CD8-positive, alpha-beta memory T cell (primary cell): ENCODE results near the gene FAAP20. TPM values are rescaled to one million over a fixed set of nuclear protein-coding genes. Genes with fewer than 3 reads are reported as not detected.

Experiments used
- CTCF ChIA-PET: fragments of 350-600 bp; sonication (Branson Sonifier 250); formaldehyde crosslinking; loops from one replicate; lab custom pipeline; 2021; ENCODE audit warnings: antibody characterized with exemption; lab: Charles Lee
- POLR2A ChIA-PET: fragments of 350-600 bp; sonication (Branson Sonifier 250); formaldehyde crosslinking; loops from one replicate; lab custom pipeline; 2021; ENCODE audit warnings: antibody characterized with exemption; lab: Charles Lee
- DNase-seq, 5 donors: peaks; one replicate each; pipeline versions ENCODE4 v3.0.0 to v3.0.0-alpha.2; 2020 to 2022; ENCODE audit warnings: mixed read lengths in 1 of 5
- H3K27ac ChIP-seq: one replicate; pipeline ENCODE4 v1.7.0; 2013; ENCODE audit warnings: low read depth, mild to moderate bottlenecking, low read length, moderate library complexity
- H3K27me3 ChIP-seq: 2 replicates; pipeline ENCODE4 v1.7.0; 2013; ENCODE audit warnings: low read length, mild to moderate bottlenecking; ENCODE audit not compliant: insufficient read depth, poor library complexity, severe bottlenecking
- H3K36me3 ChIP-seq: 2 replicates; pipeline ENCODE4 v1.7.0; 2013; ENCODE audit warnings: mild to moderate bottlenecking, low read length, moderate library complexity; ENCODE audit not compliant: insufficient read depth
- H3K4me1 ChIP-seq: 2 replicates; pipeline ENCODE4 v1.7.0; 2013; ENCODE audit warnings: mild to moderate bottlenecking, low read length, moderate library complexity; ENCODE audit not compliant: insufficient read depth
- H3K4me3 ChIP-seq: 2 replicates; pipeline ENCODE4 v1.7.0; 2013; ENCODE audit warnings: mild to moderate bottlenecking, low read length
- H3K9me3 ChIP-seq: 2 replicates; pipeline ENCODE4 v1.7.0; 2013; ENCODE audit warnings: mild to moderate bottlenecking, low read length
- H3K27ac Mint-ChIP-seq, 8 donors: one replicate each; pipeline ENCODE4 v1.8.0; 2020 to 2021; ENCODE audit warnings: mixed read lengths in 8 of 8, mild to moderate bottlenecking in 6 of 8, inconsistent platforms in 3 of 8, moderate library complexity in 3 of 8
- H3K27me3 Mint-ChIP-seq, 2 donors: one replicate each; pipeline ENCODE4 v1.8.0; 2020 to 2021; ENCODE audit warnings: mixed read lengths in 2 of 2, mild to moderate bottlenecking in 1 of 2, moderate library complexity in 1 of 2
- H3K36me3 Mint-ChIP-seq, 3 donors: one replicate each; pipeline ENCODE4 v1.8.0; 2020 to 2021; ENCODE audit warnings: mixed read lengths in 3 of 3, inconsistent platforms in 1 of 3, mild to moderate bottlenecking in 1 of 3
- H3K4me1 Mint-ChIP-seq, 3 donors: one replicate each; pipeline ENCODE4 v1.8.0; 2020 to 2021; ENCODE audit warnings: mixed read lengths in 3 of 3, inconsistent platforms in 1 of 3, mild to moderate bottlenecking in 1 of 3
- H3K4me3 Mint-ChIP-seq, 7 donors: one replicate each; pipeline ENCODE4 v1.8.0; 2020 to 2021; ENCODE audit warnings: mixed read lengths in 7 of 7, mild to moderate bottlenecking in 6 of 7, moderate library complexity in 4 of 7, inconsistent platforms in 2 of 7
- H3K9me3 Mint-ChIP-seq, 5 donors: one replicate each; pipeline ENCODE4 v1.8.0; 2020 to 2022; ENCODE audit warnings: mixed read lengths in 5 of 5, mild to moderate bottlenecking in 3 of 5, moderate library complexity in 2 of 5, inconsistent platforms in 1 of 5
- polyA plus RNA-seq: library from polyadenylated mRNA; unstranded; fragments of 300-500 nt; fragmentation: Illumina TruSeq; gene quantifications from one replicate; pipeline ENCODE4 v1.2.3, GENCODE V29; 2021
- total RNA-seq, 2 experiments: library from RNA; stranded (reverse); gene quantifications; one replicate each; pipeline ENCODE4 v1.2.3, GENCODE V29; 2021

Gene FAAP20
- total and polyA plus RNA-seq, 3 experiments from 2014 or later: 65.0 to 72.5 (median 66.4) TPM

DNA sequence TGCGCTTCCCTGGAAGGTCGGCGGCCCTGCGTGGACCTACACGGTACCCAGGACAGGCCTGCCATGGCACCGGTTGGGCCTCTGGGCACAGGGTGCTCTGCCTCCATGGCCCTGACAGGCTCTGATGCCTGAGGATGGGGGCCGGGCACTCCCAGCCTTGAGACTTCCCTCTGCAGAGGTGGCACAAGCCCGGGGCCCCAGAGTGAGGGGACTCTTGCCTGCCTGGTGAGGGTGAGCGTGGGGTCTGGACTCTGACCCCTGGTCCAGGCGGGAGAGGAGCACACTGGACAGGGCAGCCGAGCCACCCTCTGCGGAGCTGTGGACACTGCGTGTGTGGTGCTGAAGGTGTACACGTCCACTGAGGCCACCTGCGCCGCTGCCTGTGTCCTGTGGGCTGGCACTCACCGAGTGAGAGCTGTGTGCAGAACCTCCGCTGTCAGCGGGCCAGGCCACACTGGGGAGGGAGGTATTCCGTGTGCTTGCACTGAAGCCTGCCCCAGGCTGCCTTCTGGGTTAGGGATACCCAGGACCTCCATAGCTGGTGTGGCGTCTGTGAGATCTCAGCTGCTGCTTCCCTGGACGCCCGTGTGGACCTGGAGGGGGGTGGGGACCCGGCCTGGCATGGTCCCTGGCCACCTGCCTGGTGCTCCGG lies 43.9 kb upstream of the FAAP20 start:
- peak overlapping the region in 3 of 7 donors; percentile 43 to 85 (median 54) for H3K4me3 Mint-ChIP-seq

DNA sequence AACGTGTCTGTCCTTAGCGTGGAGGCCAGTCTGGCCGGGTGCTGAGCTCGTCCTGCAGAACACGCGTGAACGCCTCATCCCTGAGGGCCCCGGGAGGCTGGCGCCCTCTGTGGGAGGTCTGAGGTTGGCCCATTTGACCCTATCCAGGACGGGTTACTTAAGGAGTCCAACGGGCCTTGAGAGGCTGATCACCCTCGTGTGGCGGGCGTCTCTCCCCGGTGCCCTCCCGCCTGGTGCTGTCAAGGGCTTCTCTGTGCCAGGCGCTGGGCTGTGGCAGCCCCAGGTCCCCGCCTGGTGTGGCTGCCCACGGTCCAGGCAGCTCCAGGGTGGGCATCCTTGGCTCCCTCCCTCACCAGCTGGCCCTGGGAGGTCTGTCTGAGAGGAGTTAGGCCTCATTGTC lies 43.2 kb upstream of the FAAP20 start:
- peaks cover 0 to 2% (median 0%) of the 10 kb centered on the region in 5 donors for H3K9me3 Mint-ChIP-seq
- DNase-seq: peak in 1 of 5 donors; percentile 42
- Histone ChIP-seq H3K27me3 (no peaks in the 10 kb centered on the region), H3K9me3 (no peaks in the 10 kb centered on the region), H3K27ac (no peak overlapping the region), H3K36me3 (peaks cover 12% of the 10 kb centered on the region), H3K4me1 (peaks cover 97% of the 10 kb centered on the region), H3K4me3 (peak overlapping the region; percentile 1)
- CTCF ChIA-PET: interaction anchor here (1.0 kb wide), 1 partner anchor 73 kb away, joined by 3 read pairs; no protein-coding TSS in a partner anchor
- POLR2A ChIA-PET: interaction anchor here (1.1 kb wide), 1 partner anchor 18 kb away, joined by 3 read pairs; no protein-coding TSS in a partner anchor
- peaks cover 4 to 52% (median 11%) of the 10 kb centered on the region in 3 donors for H3K36me3 Mint-ChIP-seq
- H3K27ac Mint-ChIP-seq: peak overlapping the region in 4 of 8 donors; percentile 79 to 99 (median 84)
- H3K4me3 Mint-ChIP-seq: peak overlapping the region; percentile 63 to 97 (median 69)
- peaks cover 68 to 90% (median 85%) of the 10 kb centered on the region in 3 donors for H3K4me1 Mint-ChIP-seq
- peaks cover 0 to 6% of the 10 kb centered on the region in 2 donors for H3K27me3 Mint-ChIP-seq

More for the DNA sequence above, 43.9 kb upstream of the FAAP20 start:
- H3K4me1 Mint-ChIP-seq: peaks cover 68 to 90% (median 85%) of the 10 kb centered on the region in 3 donors
- peak overlapping the region in 3 of 8 donors; percentile 61 to 78 (median 76) for H3K27ac Mint-ChIP-seq
- no peaks in the 10 kb centered on the region for H3K9me3 ChIP-seq
- POLR2A ChIA-PET: interaction anchor here (1.1 kb wide), 1 partner anchor 18 kb away, joined by 3 read pairs; no protein-coding TSS in a partner anchor
- peaks cover 4 to 60% (median 12%) of the 10 kb centered on the region in 3 donors for H3K36me3 Mint-ChIP-seq
- H3K36me3 ChIP-seq: peaks cover 12% of the 10 kb centered on the region
- H3K27ac ChIP-seq: no peak overlapping the region
- no peaks in the 10 kb centered on the region for H3K27me3 ChIP-seq
- no peak overlapping the region for H3K4me3 ChIP-seq
- H3K4me1 ChIP-seq: peaks cover 94% of the 10 kb centered on the region
- CTCF ChIA-PET: no interaction called here
- peaks cover 0 to 6% of the 10 kb centered on the region in 2 donors for H3K27me3 Mint-ChIP-seq
- peak in 2 of 5 donors; percentile 0 to 42 for DNase-seq
- peaks cover 0 to 2% (median 0%) of the 10 kb centered on the region in 5 donors for H3K9me3 Mint-ChIP-seq

DNA sequence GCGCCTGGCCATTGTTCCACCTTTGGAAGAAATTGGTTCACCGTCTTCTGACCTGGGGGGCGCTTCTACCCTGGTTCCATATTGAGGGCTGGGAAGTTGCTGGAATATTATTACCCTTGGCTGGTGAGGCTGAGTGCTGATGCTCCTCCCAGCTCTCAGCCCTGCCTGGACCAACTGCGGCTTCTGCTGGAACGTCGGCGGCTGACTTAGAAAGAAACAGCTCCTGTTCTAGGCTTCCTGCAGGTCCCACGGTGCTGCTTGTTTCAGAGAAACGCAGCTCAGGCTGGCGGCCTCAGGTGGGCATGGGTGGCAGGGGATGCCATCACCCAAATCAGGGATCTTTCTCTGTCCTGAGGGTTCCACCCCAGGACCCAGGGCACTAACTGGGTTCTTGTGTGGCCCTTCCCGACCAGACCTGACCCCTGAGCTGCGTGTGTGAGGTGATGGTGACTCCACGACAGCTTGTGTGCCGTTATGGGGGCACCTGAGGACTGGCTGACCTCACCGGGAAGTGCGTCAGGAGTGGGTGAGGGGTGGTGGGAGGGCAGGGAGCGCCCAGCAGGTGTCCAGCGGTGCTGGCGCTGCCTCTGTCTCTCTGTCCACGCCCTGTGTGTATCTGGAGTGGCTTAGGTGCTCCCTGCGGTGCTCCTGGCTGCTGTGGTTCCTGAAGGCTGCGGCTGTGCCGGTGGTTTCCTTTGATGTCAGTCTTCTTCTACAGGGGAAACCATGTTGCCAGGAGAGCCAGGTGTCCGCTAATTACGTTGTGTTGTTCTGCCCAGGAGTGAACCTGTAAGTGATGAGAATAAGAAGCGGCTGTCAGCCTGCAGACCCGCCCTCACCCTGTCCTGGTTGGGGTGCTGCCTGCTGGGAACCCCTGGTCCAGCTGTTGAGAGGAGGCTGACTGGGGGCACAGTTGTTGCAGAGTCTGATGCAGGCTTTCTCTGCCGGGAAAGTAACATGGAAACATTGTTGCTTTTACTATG lies 42.4 kb upstream of the FAAP20 start:
- DNase-seq: peak in 4 of 5 donors; percentile 50 to 74 (median 64)
- Mint-ChIP-seq H3K27me3 (peaks cover 0 to 6% of the 10 kb centered on the region in 2 donors), H3K9me3 (peaks cover 0 to 2% (median 0%) of the 10 kb centered on the region in 5 donors), H3K4me3 (peak overlapping the region; percentile 63 to 97 (median 69)), H3K36me3 (peaks cover 4 to 49% (median 6%) of the 10 kb centered on the region in 3 donors), H3K27ac (peak overlapping the region; percentile 73 to 100 (median 86)), H3K4me1 (peaks cover 71 to 90% (median 85%) of the 10 kb centered on the region in 3 donors)
- ChIA-PET POLR2A (interaction anchor here (1.1 kb wide), 1 partner anchor 19 kb away, joined by 3 read pairs; no protein-coding TSS in a partner anchor), CTCF (interaction anchor here (1.0 kb wide), 1 partner anchor 73 kb away, joined by 3 read pairs; no protein-coding TSS in a partner anchor)
- peak overlapping the region; percentile 34 for H3K4me3 ChIP-seq
- H3K27ac ChIP-seq: no peak overlapping the region
- H3K27me3 ChIP-seq: no peaks in the 10 kb centered on the region
- H3K36me3 ChIP-seq: peaks cover 7% of the 10 kb centered on the region
- peaks cover 98% of the 10 kb centered on the region for H3K4me1 ChIP-seq
- no peaks in the 10 kb centered on the region for H3K9me3 ChIP-seq

DNA sequence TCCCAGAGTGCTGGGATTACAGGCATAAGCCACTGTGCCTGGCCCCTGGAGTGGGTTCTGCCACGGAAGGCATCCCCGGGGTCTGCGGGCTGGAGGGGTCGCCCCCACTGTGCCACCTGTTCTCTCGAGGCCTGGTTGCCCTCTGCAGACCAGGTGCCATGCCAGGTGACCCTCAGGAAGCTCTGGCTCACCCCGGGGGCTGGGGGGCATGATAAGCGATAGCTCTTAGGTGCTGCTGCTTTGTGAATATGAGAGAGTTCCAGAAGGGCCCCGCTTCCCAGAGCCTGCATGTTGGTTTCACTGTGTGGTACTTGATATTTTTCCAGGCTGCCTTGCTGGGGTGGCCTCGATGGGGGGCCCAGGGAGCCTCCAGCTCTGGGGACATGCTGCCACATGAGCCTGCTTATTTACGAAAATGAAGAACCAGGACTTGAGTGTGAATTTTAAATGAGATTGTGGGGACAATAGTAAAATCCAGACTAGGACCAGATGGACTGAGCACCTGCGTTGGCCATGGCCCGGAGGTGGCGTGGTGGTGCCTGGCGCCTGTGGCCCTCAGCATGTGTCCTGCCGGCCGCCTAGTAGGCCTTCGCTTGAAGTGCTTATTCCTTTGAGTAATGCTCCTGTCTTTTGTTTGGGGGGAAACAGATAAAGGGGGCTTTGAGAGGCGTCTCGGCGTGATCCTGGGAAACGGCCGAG lies 40.9 kb upstream of the FAAP20 start:
- H3K9me3 Mint-ChIP-seq: peaks cover 0 to 1% (median 0%) of the 10 kb centered on the region in 5 donors
- ChIA-PET POLR2A (interaction anchor here (1.4 to 2.2 kb wide), 2 partner anchors 20 to 76 kb away, joined by 3 to 18 read pairs; no protein-coding TSS in a partner anchor), CTCF (interaction anchor here (1.2 to 2.5 kb wide), 4 partner anchors 17 to 81 kb away, joined by 4 to 11 read pairs (median 4); no protein-coding TSS in a partner anchor)
- no peak overlapping the region for H3K27ac ChIP-seq
- peak in 1 of 5 donors; percentile 48 for DNase-seq
- peaks cover 1 to 50% (median 2%) of the 10 kb centered on the region in 3 donors for H3K36me3 Mint-ChIP-seq
- H3K4me3 Mint-ChIP-seq: peak overlapping the region; percentile 57 to 97 (median 76)
- H3K4me1 ChIP-seq: peaks cover 97% of the 10 kb centered on the region
- no peaks in the 10 kb centered on the region for H3K27me3 ChIP-seq
- H3K27ac Mint-ChIP-seq: peak overlapping the region; percentile 78 to 100 (median 98)
- H3K4me1 Mint-ChIP-seq: peaks cover 78 to 90% (median 88%) of the 10 kb centered on the region in 3 donors
- H3K27me3 Mint-ChIP-seq: peaks cover 0 to 14% of the 10 kb centered on the region in 2 donors
- no peak overlapping the region for H3K4me3 ChIP-seq
- H3K36me3 ChIP-seq: no peaks in the 10 kb centered on the region
- no peaks in the 10 kb centered on the region for H3K9me3 ChIP-seq

DNA sequence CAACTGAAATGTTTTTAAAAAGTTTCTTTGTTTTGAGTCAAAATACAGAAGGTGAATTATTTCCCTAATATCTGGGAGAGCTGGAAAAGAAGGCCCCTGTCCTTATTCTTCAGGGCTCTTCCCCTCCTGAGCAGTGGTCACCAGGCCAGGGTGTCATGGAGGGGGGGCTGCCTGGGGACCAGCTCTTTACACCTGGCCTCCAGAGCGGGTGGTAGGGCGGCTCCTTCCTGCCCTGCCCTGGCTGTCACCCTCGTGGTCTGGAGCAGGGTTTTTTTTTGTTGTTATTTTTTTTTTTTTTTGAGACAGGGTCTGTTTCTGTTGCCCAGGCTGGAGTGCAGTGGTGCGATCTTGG lies 40.2 kb upstream of the FAAP20 start:
- H3K27me3 Mint-ChIP-seq: peaks cover 0 to 14% of the 10 kb centered on the region in 2 donors
- H3K27me3 ChIP-seq: no peaks in the 10 kb centered on the region
- ChIA-PET POLR2A (interaction anchor here (0.6 to 2.2 kb wide), 4 partner anchors 21 to 79 kb away, joined by 3 to 18 read pairs (median 4); no protein-coding TSS in a partner anchor), CTCF (interaction anchor here (1.2 to 3.3 kb wide), 9 partner anchors 17 to 147 kb away, joined by 4 to 22 read pairs (median 4); partner anchors contain the start of gene FAAP20)
- peak overlapping the region; percentile 97 to 100 (median 98) for H3K27ac Mint-ChIP-seq
- H3K36me3 ChIP-seq: no peaks in the 10 kb centered on the region
- peak overlapping the region; percentile 84 to 99 (median 94) for H3K4me3 Mint-ChIP-seq
- peak in 4 of 5 donors; percentile 45 to 76 (median 61) for DNase-seq
- peaks cover 74 to 85% (median 82%) of the 10 kb centered on the region in 3 donors for H3K4me1 Mint-ChIP-seq
- H3K36me3 Mint-ChIP-seq: peaks cover 0 to 45% (median 1%) of the 10 kb centered on the region in 3 donors
- H3K9me3 Mint-ChIP-seq: no peaks in the 10 kb centered on the region
- no peaks in the 10 kb centered on the region for H3K9me3 ChIP-seq
- peak overlapping the region; percentile 91 for H3K4me3 ChIP-seq
- peaks cover 93% of the 10 kb centered on the region for H3K4me1 ChIP-seq
- H3K27ac ChIP-seq: peak overlapping the region; percentile 64

DNA sequence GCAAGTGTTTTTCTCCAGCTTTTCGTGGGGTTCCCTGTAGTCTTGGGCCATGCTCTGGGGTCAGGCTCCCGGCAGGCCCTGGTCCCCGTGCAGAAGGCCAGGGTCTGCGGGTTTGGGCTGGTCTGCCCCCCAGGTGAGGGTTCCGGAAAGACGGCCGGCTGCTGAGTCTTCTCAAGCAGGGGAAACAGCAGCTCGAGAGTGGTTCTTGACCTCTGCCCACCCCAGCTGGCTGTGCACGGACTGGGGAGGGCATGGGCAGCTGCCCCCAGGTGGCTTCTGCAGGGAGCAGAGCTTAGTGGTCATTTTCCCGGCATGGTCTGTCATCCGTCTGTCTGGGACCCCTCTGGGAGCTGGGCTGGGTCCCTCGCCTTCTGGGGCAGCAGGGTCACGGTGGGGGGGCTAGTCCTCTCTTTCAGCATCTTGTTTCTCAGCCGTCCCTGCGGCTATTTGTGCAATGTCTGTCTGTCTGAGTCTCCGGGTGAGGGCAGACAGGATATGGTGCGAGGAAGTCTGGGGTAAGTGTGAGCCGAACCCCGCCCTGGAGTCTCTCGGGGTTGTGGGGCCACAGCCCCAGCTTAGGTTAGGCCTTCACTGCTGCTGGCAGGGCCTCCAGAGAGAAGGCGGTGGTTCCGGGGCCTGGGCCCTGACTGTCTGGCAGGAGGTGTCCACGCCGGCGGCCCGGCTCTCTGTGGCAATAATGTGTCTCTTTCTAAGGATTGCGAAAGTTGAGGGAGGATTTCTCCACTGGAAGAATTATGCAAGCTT lies 39.6 kb upstream of the FAAP20 start:
- peak overlapping the region; percentile 64 for H3K27ac ChIP-seq
- CTCF ChIA-PET: interaction anchor here (1.2 to 3.3 kb wide), 9 partner anchors 18 to 147 kb away, joined by 4 to 22 read pairs (median 4); partner anchors contain the start of gene FAAP20
- peaks cover 0 to 11% of the 10 kb centered on the region in 2 donors for H3K27me3 Mint-ChIP-seq

More for the DNA sequence above, 39.6 kb upstream of the FAAP20 start:
- Mint-ChIP-seq H3K4me1 (peaks cover 75 to 86% (median 76%) of the 10 kb centered on the region in 3 donors), H3K36me3 (peaks cover 0 to 47% (median 1%) of the 10 kb centered on the region in 3 donors), H3K27ac (peak overlapping the region; percentile 97 to 100 (median 98)), H3K9me3 (no peaks in the 10 kb centered on the region), H3K4me3 (peak overlapping the region; percentile 84 to 99 (median 94))
- Histone ChIP-seq H3K4me3 (peak overlapping the region; percentile 91), H3K27me3 (no peaks in the 10 kb centered on the region), H3K4me1 (peaks cover 92% of the 10 kb centered on the region), H3K9me3 (no peaks in the 10 kb centered on the region), H3K36me3 (no peaks in the 10 kb centered on the region)
- POLR2A ChIA-PET: interaction anchor here (0.6 to 3.7 kb wide), 7 partner anchors 18 to 80 kb away, joined by 3 to 18 read pairs (median 4); no protein-coding TSS in a partner anchor
- DNase-seq: peak; percentile 77 to 94 (median 82)
